BLaER1 treated with 17β-estradiol and CSF1 and Interleukin-3, amounts not matched to agents 10 nM and 100 nM (cell line): ENCODE measurements around the gene HES2.
A peak's percentile ranks its signal among the peaks of the same experiment; 100 is the strongest.

Experiments
- H3K27ac ChIP-seq, 11 experiments: shearing (Covaris generic); formaldehyde crosslinking; 2 replicates each; pipeline ENCODE4 v1.8.1; 2022
- H3K27me3 ChIP-seq, 11 experiments: shearing (Covaris generic); formaldehyde crosslinking; 2 replicates each; pipeline ENCODE4 v1.8.1; 2022
- H3K36me3 ChIP-seq, 11 experiments: shearing (Covaris generic); formaldehyde crosslinking; 2 replicates each; pipeline ENCODE4 v1.8.1; 2022
- H3K4me1 ChIP-seq, 10 experiments: shearing (Covaris generic); formaldehyde crosslinking; 2 replicates each; pipeline ENCODE4 v1.8.1; 2022
- H3K4me2 ChIP-seq, 11 experiments: shearing (Covaris generic); formaldehyde crosslinking; 2 replicates each; pipeline ENCODE4 v1.8.1; 2022
- H3K4me3 ChIP-seq, 10 experiments: shearing (Covaris generic); formaldehyde crosslinking; 2 replicates each; pipeline ENCODE4 v1.8.1; 2022
- H3K9ac ChIP-seq, 11 experiments: shearing (Covaris generic); formaldehyde crosslinking; 2 replicates each; pipeline ENCODE4 v1.8.1; 2022
- H3K9me3 ChIP-seq, 11 experiments: shearing (Covaris generic); formaldehyde crosslinking; replicated peaks in 1 of 11; 2 replicates each; pipeline ENCODE4 v1.8.1; 2022
- H4K20me1 ChIP-seq, 11 experiments: shearing (Covaris generic); formaldehyde crosslinking; 2 replicates each; pipeline ENCODE4 v1.8.1; 2022
- Cebpa-rat ChIP-seq, 11 experiments: shearing (Covaris generic); IDR thresholded peaks; 2 replicates each; pipeline ENCODE4 v1.8.1; 2022

HES2 gene

GRCh38 chr1:6393400-6394187 is 26.1 kb downstream of the HES2 start, which contains the start of gene ACOT7:
Gene ACOT7 (minus strand): TSS chr1:6393767. CDS start chr1:6393399, 368 bp downstream.
- Histone ChIP-seq H4K20me1 (peaks cover 0 to 42% (median 13%) of the 10 kb centered on the region in 11 experiments; a peak in 16 of 22 replicates), H3K27ac (peak within 1 kb of the TSS; percentile 63 to 93 (median 89); a peak in 21 of 22 replicates), H3K9me3 (0 out of 22 replicates have a peak, but pooled peaks cover 0 to 4% (median 0%) of the 10 kb centered on the region in 11 experiments), H3K4me2 (peak within 1 kb of the TSS; percentile 88 to 99 (median 97)), H3K9ac (peak within 1 kb of the TSS; percentile 83 to 94 (median 90)), H3K27me3 (no peaks in the 10 kb centered on the region), H3K36me3 (peaks cover 0 to 12% (median 3%) of the 10 kb centered on the region in 11 experiments; a peak in 6 of 22 replicates), H3K4me1 (peaks cover 26 to 31% (median 29%) of the 10 kb centered on the region in 10 experiments), H3K4me3 (peak within 1 kb of the TSS; percentile 60 to 82 (median 76))
- no peak for TF ChIP-seq Cebpa-rat (IDR thresholded peaks at IDR 0.05)

GRCh38 chr1:6392809-6393399 is 26.8 kb downstream of the HES2 start:
- Histone ChIP-seq H3K9me3 (0 out of 22 replicates have a peak, but pooled peaks cover 0 to 4% (median 0%) of the 10 kb centered on the region in 11 experiments), H3K4me2 (peak overlapping the region; percentile 83 to 99 (median 97)), H3K4me1 (peaks cover 26 to 31% (median 29%) of the 10 kb centered on the region in 10 experiments), H3K4me3 (peak overlapping the region; percentile 60 to 82 (median 76)), H3K27me3 (no peaks in the 10 kb centered on the region), H3K9ac (peak overlapping the region; percentile 72 to 94 (median 90)), H3K27ac (peak overlapping the region in 9 of 11 experiments; percentile 66 to 93 (median 83); a peak in 18 of 22 replicates), H4K20me1 (peaks cover 0 to 47% (median 13%) of the 10 kb centered on the region in 11 experiments; a peak in 16 of 22 replicates), H3K36me3 (peaks cover 0 to 12% (median 3%) of the 10 kb centered on the region in 11 experiments; a peak in 6 of 22 replicates)
- TF ChIP-seq Cebpa-rat (IDR thresholded peaks at IDR 0.05) = no peak

GRCh38 chr1:6391951-6392808 is 27.5 kb downstream of the HES2 start:
- peaks cover 26 to 31% (median 29%) of the 10 kb centered on the region in 10 experiments for H3K4me1 ChIP-seq
- H3K27ac ChIP-seq = peak overlapping the region in 9 of 11 experiments; percentile 66 to 93 (median 83); a peak in 17 of 22 replicates
- H4K20me1 ChIP-seq = peaks cover 0 to 54% (median 18%) of the 10 kb centered on the region in 11 experiments; a peak in 16 of 22 replicates
- peak overlapping the region; percentile 72 to 94 (median 90) for H3K9ac ChIP-seq
- TF ChIP-seq Cebpa-rat (IDR thresholded peaks at IDR 0.05) = no peak
- H3K27me3 ChIP-seq = no peaks in the 10 kb centered on the region
- peak overlapping the region; percentile 83 to 99 (median 97) for H3K4me2 ChIP-seq
- peak overlapping the region; percentile 60 to 82 (median 76) for H3K4me3 ChIP-seq
- peaks cover 0 to 12% (median 3%) of the 10 kb centered on the region in 11 experiments; a peak in 6 of 22 replicates for H3K36me3 ChIP-seq
- H3K9me3 ChIP-seq = 0 out of 22 replicates have a peak, but pooled peaks cover 0 to 4% (median 0%) of the 10 kb centered on the region in 11 experiments

DNA sequence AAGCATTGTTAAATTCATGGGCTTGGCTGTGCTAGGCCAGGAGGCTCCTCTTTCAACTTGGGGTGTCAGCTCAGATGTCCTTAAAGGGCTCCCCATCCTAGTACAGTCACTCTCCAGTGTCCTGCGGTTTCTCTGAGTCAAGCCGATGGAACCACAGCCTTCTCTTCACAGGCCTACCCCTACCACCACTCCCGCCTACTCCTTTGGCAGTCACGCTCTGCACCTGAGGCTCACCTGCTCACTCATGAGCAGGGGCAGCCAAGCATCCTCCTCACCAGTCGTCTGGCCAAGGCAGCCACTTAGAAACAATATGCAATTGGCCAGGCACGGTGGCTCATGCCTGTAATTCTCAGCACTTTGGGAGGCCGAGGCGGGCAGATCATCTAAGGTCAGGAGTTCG is 29.7 kb downstream of the HES2 start:
- Histone ChIP-seq H4K20me1 (peaks cover 0 to 76% (median 32%) of the 10 kb centered on the region in 11 experiments; a peak in 16 of 22 replicates), H3K27ac (no peak overlapping the region), H3K27me3 (no peaks in the 10 kb centered on the region), H3K9ac (no peak overlapping the region), H3K4me3 (no peak overlapping the region), H3K4me1 (peaks cover 35 to 49% (median 46%) of the 10 kb centered on the region in 10 experiments), H3K4me2 (no peak overlapping the region), H3K36me3 (peaks cover 0 to 16% (median 8%) of the 10 kb centered on the region in 11 experiments; a peak in 8 of 22 replicates), H3K9me3 (peaks cover 0 to 6% (median 3%) of the 10 kb centered on the region in 11 experiments; a peak in 14 of 22 replicates)
- TF ChIP-seq Cebpa-rat (IDR thresholded peaks at IDR 0.05) = no peak

DNA sequence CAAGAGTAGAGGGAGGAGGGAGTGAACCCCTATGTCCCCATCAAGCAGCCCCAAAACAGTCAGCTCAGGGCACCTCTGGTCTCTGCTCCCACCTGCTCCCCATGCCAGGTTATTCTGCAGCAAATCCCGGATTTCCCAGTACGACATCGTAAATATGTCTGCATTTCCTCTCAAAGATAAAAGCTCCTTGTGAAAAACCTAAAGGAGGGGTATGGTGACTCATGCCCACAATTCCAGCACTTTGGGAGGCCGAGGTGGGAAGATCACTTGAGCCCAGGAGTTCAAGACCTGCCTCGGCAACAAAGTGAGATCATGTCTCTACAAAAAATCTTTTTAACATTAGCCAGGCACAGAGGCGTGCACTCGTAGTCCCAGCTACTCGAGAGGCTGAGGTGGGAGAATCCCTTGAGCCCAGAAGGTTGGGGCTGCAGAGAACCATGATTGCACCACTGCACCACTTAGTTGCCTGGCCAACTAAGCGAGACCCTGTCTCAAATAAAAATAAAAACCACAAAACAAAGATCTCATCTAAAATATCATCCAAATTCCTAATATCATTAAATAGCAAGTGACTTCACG is 33.3 kb downstream of the HES2 start:
- Histone ChIP-seq H3K36me3 (peaks cover 0 to 31% (median 16%) of the 10 kb centered on the region in 11 experiments; a peak in 11 of 22 replicates), H4K20me1 (peaks cover 0 to 76% (median 21%) of the 10 kb centered on the region in 11 experiments; a peak in 13 of 22 replicates), H3K4me1 (peaks cover 12 to 27% (median 23%) of the 10 kb centered on the region in 10 experiments), H3K27me3 (no peaks in the 10 kb centered on the region), H3K9ac (no peak overlapping the region; a peak in 1 of 22 replicates), H3K4me2 (peak overlapping the region in 8 of 11 experiments; percentile 32 to 59 (median 48); a peak in 13 of 22 replicates), H3K4me3 (no peak overlapping the region), H3K27ac (peak overlapping the region in 3 of 11 experiments; percentile 7 to 47 (median 33); a peak in 4 of 22 replicates), H3K9me3 (peaks cover 6 to 23% (median 20%) of the 10 kb centered on the region in 11 experiments; a peak in 21 of 22 replicates)
- no peak for TF ChIP-seq Cebpa-rat (IDR thresholded peaks at IDR 0.05)

DNA sequence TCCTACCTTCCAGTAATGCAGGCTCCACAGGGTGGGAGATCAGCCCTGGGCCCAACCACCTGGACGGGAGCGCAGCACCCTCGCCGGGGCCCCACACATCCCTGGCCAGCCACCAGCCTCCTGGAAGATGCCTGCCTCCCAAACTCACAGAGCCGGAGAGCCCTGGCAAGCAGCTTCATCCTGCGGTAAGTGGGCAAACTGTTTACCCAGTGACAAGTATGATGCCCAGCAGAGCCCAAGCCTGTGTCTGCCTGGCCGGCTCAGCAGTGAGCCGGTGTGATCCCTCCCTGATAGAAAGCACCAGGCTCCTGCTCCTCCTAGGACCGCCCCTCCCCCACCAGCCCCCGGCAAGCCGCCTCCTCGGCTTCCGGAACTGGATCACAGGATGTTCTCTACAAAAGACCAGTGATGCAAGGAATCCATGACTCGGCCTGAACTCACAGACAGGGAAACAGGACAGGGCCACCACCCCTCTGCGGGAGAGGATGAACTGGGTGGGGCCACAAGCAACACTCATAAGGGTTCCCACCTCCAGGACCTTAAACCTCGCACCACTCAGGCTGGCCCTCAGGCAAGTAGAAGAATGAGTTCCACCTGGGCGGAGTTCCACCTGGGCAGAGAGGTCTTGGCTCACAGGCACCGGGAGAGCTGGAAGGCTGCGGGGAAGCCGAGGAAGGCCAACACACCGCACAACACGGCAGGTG is 34.1 kb downstream of the HES2 start:
- Histone ChIP-seq H3K4me2 (peak overlapping the region; percentile 11 to 59 (median 45); a peak in 19 of 22 replicates), H3K27me3 (no peaks in the 10 kb centered on the region), H3K4me1 (peaks cover 10 to 23% (median 19%) of the 10 kb centered on the region in 10 experiments; a peak in 19 of 20 replicates), H3K9ac (peak overlapping the region in 4 of 11 experiments; percentile 6 to 23 (median 14); a peak in 2 of 22 replicates), H3K9me3 (peaks cover 6 to 23% (median 20%) of the 10 kb centered on the region in 11 experiments; a peak in 21 of 22 replicates), H4K20me1 (peaks cover 0 to 67% (median 18%) of the 10 kb centered on the region in 11 experiments; a peak in 11 of 22 replicates), H3K4me3 (no peak overlapping the region), H3K27ac (peak overlapping the region in 7 of 11 experiments; percentile 4 to 52 (median 21); a peak in 9 of 22 replicates), H3K36me3 (peaks cover 0 to 31% (median 14%) of the 10 kb centered on the region in 11 experiments; a peak in 11 of 22 replicates)
- TF ChIP-seq Cebpa-rat (IDR thresholded peaks at IDR 0.05) = no peak

- Histone ChIP-seq H3K9me3 (peaks cover 11 to 29% (median 25%) of the 10 kb centered on the region in 11 experiments), H3K4me2 (peak overlapping the region in 6 of 11 experiments; percentile 32 to 59 (median 47); a peak in 4 of 22 replicates), H3K4me3 (no peak overlapping the region)
Observed at GRCh38 chr1:6384962-6385361, 34.8 kb downstream of the HES2 start.

More at GRCh38 chr1:6384962-6385361, 34.8 kb downstream of the HES2 start:
- Histone ChIP-seq H3K9ac (no peak overlapping the region), H3K36me3 (peaks cover 0 to 28% (median 13%) of the 10 kb centered on the region in 11 experiments; a peak in 12 of 22 replicates), H3K4me1 (peaks cover 10 to 23% (median 19%) of the 10 kb centered on the region in 10 experiments; a peak in 19 of 20 replicates), H3K27me3 (no peaks in the 10 kb centered on the region), H3K27ac (peak overlapping the region in 4 of 11 experiments; percentile 4 to 52 (median 18); a peak in 3 of 22 replicates), H4K20me1 (peaks cover 0 to 61% (median 18%) of the 10 kb centered on the region in 11 experiments; a peak in 11 of 22 replicates)
- TF ChIP-seq Cebpa-rat (IDR thresholded peaks at IDR 0.05) = no peak
